ENCODE results near the gene OTUB2.

OTUB2 gene

GRCh38 chr14:94026173-94026888 lies at the start of gene OTUB2:
Gene OTUB2, plus strand, starts transcription at chr14:94026340. Its CDS starts 198 bp downstream, at chr14:94026538.
- peak; percentile 95 for DNase-seq (ENCODE audit: low read depth)

- DNase-seq (ENCODE audit: low read depth) = no peak
Observed at GRCh38 chr14:93976477-93977057, 49.6 kb upstream of the OTUB2 start, which contains the start of gene ASB2. Gene ASB2, minus strand, starts transcription at chr14:93976570. Its CDS starts 12,031 bp downstream, at chr14:93964539.

GRCh38 chr14:93977171-93977570 lies 49.0 kb upstream of the OTUB2 start:
- no peak for DNase-seq (ENCODE audit: low read depth)

- DNase-seq (ENCODE audit: low read depth) = no peak
Observed at GRCh38 chr14:93977790-93978581, 48.2 kb upstream of the OTUB2 start.

- no peak for DNase-seq (ENCODE audit: low read depth)
Observed at GRCh38 chr14:93978735-93979134, 47.4 kb upstream of the OTUB2 start.

- no peak for DNase-seq (ENCODE audit: low read depth)
Observed at GRCh38 chr14:93980456-93981201, 45.5 kb upstream of the OTUB2 start.

- DNase-seq (ENCODE audit: low read depth) = no peak
Observed at GRCh38 chr14:93981316-93982229, 44.6 kb upstream of the OTUB2 start.

- DNase-seq (ENCODE audit: low read depth) = no peak
Observed at GRCh38 chr14:93982230-93983007, 43.7 kb upstream of the OTUB2 start.

- DNase-seq (ENCODE audit: low read depth) = no peak
Observed at GRCh38 chr14:93984070-93984469, 42.1 kb upstream of the OTUB2 start.

GRCh38 chr14:93984987-93985410 lies 41.1 kb upstream of the OTUB2 start:
- peak; percentile 51 for DNase-seq (ENCODE audit: low read depth)

GRCh38 chr14:93986955-93987354 lies 39.2 kb upstream of the OTUB2 start:
- DNase-seq (ENCODE audit: low read depth) = no peak

GRCh38 chr14:93987376-93987775 lies 38.8 kb upstream of the OTUB2 start:
- DNase-seq (ENCODE audit: low read depth) = no peak

- DNase-seq (ENCODE audit: low read depth) = no peak
Observed at GRCh38 chr14:93987815-93988476, 38.2 kb upstream of the OTUB2 start.

- no peak for DNase-seq (ENCODE audit: low read depth)
Observed at GRCh38 chr14:93989939-93990338, 36.2 kb upstream of the OTUB2 start.

- DNase-seq (ENCODE audit: low read depth) = no peak
Observed at GRCh38 chr14:93991212-93991611, 34.9 kb upstream of the OTUB2 start.

GRCh38 chr14:93991649-93992048 lies 34.5 kb upstream of the OTUB2 start:
- no peak for DNase-seq (ENCODE audit: low read depth)

GRCh38 chr14:93993382-93993781 lies 32.8 kb upstream of the OTUB2 start:
- no peak for DNase-seq (ENCODE audit: low read depth)

GRCh38 chr14:93994919-93995682 lies 31.0 kb upstream of the OTUB2 start:
- peak; percentile 55 for DNase-seq (ENCODE audit: low read depth)

- no peak for DNase-seq (ENCODE audit: low read depth)
Observed at GRCh38 chr14:93996130-93996695, 29.9 kb upstream of the OTUB2 start.
